M059J (cell line): ENCODE measurements around the gene PSMC3IP. TPM values are rescaled to one million over a fixed set of nuclear protein-coding genes. Genes with fewer than 3 reads are reported as not detected.
A peak's percentile ranks its signal among the peaks of the same experiment; 100 is the strongest.
"Not testable (repeated sequence)": the region's sequence is repeated elsewhere in the genome, so short reads cannot be mapped to it uniquely, and the experiment has no call there.

Experiments
- DNase-seq: peaks from one replicate; pipeline ENCODE4 v3.0.0-alpha.2; 2012; ENCODE audit warnings: low read depth
- total RNA-seq: library from RNA; depleted of rRNA; stranded (reverse); fragments of >200 nt; shearing (Covaris generic); gene quantifications from 2 replicates; pipeline ENCODE4 v1.2.3, GENCODE V29; 2014

PSMC3IP gene
- total RNA-seq, 1 experiment from 2014 or later, result 23.2 TPM

GRCh38 chr17:42561897-42562387 lies 15.6 kb downstream of the PSMC3IP start, which contains the start of gene COASY:
COASY (plus strand) TSS chr17:42562148; CDS start chr17:42562623, 475 bp downstream.
- peak; percentile 96 for DNase-seq

DNA sequence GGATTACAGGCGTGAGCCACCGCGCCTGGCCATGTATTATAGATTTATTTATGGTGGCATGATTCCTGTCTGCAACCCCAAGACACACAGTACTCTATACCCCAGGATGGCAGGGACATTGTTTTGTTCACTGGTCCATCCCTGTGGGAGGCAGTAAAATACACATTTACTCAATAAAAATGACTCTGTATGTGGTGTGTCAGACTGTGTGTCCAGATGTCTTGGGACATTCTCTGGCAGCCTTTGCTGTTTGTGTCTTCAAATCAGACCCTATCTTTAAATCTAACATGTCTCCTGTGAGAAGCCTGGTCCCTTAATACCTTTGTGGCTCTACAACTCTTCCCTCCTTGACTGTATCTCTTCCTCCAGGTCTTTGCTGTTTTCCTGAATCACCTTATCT lies 17.3 kb downstream of the PSMC3IP start:
- DNase-seq, result no peak

DNA sequence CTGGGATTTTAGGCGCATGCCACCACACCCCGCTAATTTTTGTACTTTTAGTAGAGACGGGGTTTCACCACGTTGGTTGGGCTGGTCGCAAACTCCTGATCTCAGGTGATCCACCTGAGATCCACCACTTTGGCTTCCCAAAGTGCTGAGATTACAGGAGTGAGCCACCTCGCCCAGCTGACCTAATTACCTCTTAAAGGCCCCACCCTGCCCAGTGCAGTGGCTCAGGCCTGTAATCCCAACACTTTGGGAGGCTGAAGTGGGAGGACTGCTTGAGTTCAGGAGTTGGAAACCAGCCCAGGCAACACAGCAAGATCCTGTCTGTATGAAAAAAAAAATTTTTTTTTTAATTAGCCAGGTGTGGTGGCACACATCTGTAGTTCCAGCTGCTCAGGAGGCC lies 18.5 kb downstream of the PSMC3IP start:
- DNase-seq, result no peak

- not testable (repeated sequence) for DNase-seq
Measured at GRCh38 chr17:42555961-42556617, 21.4 kb downstream of the PSMC3IP start.

DNA sequence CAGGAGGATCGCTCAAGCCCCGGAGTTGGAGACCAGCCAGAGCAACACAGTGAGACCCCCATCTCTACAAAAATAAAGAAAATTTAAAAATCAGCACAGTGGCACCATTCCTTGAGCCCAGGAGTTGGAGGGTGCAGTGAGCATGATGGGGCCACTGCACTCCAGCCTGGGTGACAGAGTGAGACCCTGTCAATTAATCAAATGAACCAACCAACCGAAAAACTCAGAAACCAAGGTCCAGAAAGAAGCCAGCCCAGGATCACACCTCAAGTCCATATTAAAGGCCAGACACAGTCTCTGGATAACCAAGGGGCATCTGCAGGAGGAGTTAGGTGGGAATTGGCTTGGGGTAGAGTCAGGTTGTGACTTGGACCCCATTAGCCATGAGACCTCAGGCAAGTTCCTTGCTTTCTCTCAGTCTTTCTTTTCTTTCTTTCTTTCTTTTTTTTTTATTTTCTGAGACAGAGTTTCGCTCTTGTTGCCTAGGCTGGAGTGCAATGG lies 22.4 kb downstream of the PSMC3IP start:
- no peak for DNase-seq

DNA sequence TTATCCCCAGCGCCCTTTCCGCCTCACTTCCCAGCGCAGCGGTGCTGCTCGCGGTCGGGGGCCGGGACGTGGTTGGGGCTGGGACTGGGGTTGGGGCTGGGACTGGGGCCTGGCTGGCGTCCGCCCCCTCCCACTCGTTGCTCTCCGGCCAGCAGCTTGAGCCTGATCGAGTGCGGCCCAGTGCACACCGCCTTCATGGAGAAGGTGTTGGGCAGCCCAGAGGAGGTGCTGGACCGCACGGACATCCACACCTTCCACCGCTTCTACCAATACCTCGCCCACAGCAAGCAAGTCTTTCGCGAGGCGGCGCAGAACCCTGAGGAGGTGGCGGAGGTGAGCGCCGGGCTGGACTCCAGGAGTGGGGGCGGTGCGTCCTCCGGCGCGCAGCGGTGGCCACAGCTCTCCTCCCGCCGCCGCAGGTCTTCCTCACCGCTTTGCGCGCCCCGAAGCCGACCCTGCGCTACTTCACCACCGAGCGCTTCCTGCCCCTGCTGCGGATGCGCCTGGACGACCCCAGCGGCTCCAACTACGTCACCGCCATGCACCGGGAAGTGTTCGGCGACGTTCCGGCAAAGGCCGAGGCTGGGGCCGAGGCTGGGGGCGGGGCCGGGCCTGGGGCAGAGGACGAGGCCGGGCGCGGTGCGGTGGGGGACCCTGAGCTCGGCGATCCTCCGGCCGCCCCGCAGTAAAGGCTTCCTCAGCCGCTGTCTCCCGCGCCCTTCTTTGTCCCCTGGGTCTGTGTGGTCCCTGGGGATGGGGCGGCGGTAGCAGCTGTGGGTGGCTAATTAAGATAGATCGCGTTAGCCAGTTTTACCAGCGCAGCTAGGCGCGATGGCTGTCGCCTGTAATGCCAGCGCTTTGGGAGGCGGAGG lies 23.0 kb downstream of the PSMC3IP start:
- peak; percentile 74 for DNase-seq

GRCh38 chr17:42553866-42554249 lies 23.7 kb downstream of the PSMC3IP start:
- no peak for DNase-seq

DNA sequence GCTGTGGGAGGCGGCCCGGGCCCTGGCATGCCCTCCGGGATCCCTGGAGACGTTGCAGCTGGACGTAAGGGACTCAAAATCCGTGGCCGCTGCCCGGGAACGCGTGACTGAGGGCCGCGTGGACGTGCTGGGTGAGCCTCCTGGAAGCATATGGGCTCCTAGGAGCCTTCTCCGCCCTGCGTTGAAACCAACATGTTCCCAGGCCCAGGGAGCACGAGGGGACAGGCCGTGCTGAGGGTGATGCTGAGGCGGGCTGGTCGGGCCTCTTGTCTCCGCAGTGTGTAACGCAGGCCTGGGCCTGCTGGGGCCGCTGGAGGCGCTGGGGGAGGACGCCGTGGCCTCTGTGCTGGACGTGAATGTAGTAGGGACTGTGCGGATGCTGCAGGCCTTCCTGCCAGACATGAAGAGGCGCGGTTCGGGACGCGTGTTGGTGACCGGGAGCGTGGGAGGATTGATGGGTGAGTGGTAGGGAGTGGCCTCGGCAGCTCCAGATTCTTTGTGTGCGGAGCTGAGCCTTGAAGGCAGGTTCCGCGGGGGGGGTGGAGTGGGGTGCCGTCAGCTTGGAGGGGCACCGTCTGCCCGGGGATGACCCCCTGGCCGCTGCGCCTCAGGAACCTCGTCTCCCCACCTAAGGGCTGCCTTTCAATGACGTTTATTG lies 24.2 kb downstream of the PSMC3IP start:
- DNase-seq, result no peak

DNA sequence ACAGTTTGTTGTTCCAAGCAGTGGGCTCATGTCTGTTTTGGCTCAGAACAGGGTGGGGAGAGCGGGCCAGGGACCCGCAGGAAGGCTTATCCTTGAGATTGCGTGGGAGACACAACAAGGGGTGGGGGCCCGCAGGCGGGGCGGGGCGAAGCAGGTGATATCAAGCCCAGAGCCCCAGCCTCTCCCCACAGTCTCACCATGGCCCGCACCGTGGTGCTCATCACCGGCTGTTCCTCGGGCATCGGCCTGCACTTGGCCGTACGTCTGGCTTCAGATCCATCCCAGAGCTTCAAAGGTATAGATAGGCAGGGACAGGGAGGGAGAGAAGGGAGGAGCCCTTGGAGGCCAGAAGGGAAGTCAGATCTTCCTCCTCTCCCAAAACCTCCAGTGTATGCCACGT lies 24.8 kb downstream of the PSMC3IP start, which contains the start of gene HSD17B1:
Gene HSD17B1 (plus strand): TSS at position 188 of the 400 bp plus-strand sequence. CDS start 11 bp downstream, at position 199.
- not testable (repeated sequence) for DNase-seq

- DNase-seq, result no peak
Measured at GRCh38 chr17:42548993-42549755, 28.4 kb downstream of the PSMC3IP start.

GRCh38 chr17:42548070-42548837 lies 29.3 kb downstream of the PSMC3IP start:
- no peak for DNase-seq

GRCh38 chr17:42547698-42548069 lies 29.8 kb downstream of the PSMC3IP start:
- DNase-seq, result no peak

GRCh38 chr17:42547001-42547461 lies 30.5 kb downstream of the PSMC3IP start:
- no peak for DNase-seq

DNA sequence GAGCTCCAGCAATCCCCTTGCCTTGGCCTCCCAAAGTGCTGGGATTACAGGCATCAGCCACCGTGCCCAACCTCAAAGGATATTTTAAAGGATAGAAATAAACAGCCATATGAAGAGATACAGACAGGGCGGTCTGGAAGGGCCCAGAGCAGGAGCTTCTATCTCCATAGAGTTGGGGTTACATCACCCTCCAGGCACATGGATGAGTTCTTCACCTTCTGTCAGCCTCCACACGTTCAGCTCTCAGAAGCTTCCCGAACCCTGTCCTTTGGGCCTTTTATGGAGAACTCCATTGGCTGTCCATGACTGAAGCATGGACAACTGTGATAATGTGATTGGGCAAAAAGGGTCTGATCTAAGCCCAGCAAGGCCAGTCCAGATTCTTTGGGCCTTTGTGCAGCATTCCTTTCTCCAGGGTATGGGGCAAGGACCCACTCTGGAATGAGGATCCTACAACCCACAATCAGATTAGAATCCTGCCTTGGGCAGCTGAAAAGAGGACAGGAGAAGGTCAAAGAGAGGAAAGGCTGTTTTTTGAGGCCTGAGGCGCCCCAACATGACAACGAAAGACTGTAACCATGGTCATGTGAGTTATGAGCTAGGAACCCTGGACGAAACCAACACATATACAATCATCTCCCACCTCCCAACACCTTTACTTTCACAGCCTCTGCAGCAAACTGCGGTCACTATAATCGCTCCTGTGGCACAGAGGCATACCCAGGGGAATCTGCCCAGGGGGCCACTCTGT lies 31.6 kb downstream of the PSMC3IP start:
- DNase-seq, result not testable (repeated sequence)

GRCh38 chr17:42544874-42545283 lies 32.6 kb downstream of the PSMC3IP start:
- DNase-seq, result no peak

GRCh38 chr17:42543190-42544079 lies 34.1 kb downstream of the PSMC3IP start:
- DNase-seq, result no peak

GRCh38 chr17:42541041-42541833 lies 36.3 kb downstream of the PSMC3IP start:
- DNase-seq, result peak; percentile 64

- DNase-seq, result not testable (repeated sequence)
Measured at GRCh38 chr17:42540558-42540957, 37.0 kb downstream of the PSMC3IP start.
